HepG2 (cell line): Measurements from ENCODE around the gene DCAF15. TPM values are rescaled to one million over a fixed set of nuclear protein-coding genes. Genes with fewer than 3 reads are reported as not detected.

Experiments used
- ARHGAP35 ChIP-seq: sonication (generic); formaldehyde crosslinking; IDR thresholded peaks from 2 replicates; pipeline ENCODE4 v1.9.0; 2022; ENCODE audit warnings: mild to moderate bottlenecking, inconsistent platforms, moderate library complexity, missing genetic modification reagents, borderline replicate concordance
- ARID4A ChIP-seq: sonication (generic); formaldehyde crosslinking; IDR thresholded peaks from 2 replicates; pipeline ENCODE4 v1.5.0; 2020; ENCODE audit warnings: mild to moderate bottlenecking, missing genetic modification reagents, borderline replicate concordance
- ASH2L ChIP-seq: fragments of 300-600, 200-600 bp; sonication (generic); IDR thresholded peaks from 2 replicates; pipeline ENCODE4 v1.7.0; 2017; ENCODE audit warnings: low read depth, mild to moderate bottlenecking, moderate library complexity, mixed read lengths, low read length; ENCODE audit not compliant: insufficient read length
- ATAD3A ChIP-seq: sonication (generic); formaldehyde crosslinking; IDR thresholded peaks from 2 replicates; pipeline ENCODE4 v1.4.0; 2020; ENCODE audit warnings: missing genetic modification reagents
- CAMTA2 ChIP-seq: sonication (generic); formaldehyde crosslinking; IDR thresholded peaks from 2 replicates; pipeline ENCODE4 v1.4.0; 2020; ENCODE audit warnings: mild to moderate bottlenecking, missing genetic modification reagents, borderline replicate concordance
- CHD4 ChIP-seq: fragments of 200-600 bp; sonication (generic); IDR thresholded peaks from 2 replicates; pipeline ENCODE4 v1.7.0; 2017; ENCODE audit warnings: mild to moderate bottlenecking, low read length, borderline replicate concordance
- HMG20B ChIP-seq: conservative IDR thresholded peaks from 2 replicates; pipeline ENCODE4 v1.6.1; 2016; ENCODE audit warnings: missing genetic modification reagents, missing compliant biosample characterization
- HMGXB4 ChIP-seq, 2 experiments: sonication (generic) in 1 of 2; formaldehyde crosslinking in 1 of 2; IDR thresholded peaks; 2 replicates each; pipeline versions ENCODE4 v1.4.0 to v1.6.1; 2018 to 2020; ENCODE audit warnings: missing genetic modification reagents in 2 of 2, borderline replicate concordance in 1 of 2, low read depth in 1 of 2, mild to moderate bottlenecking in 1 of 2, missing biosample characterization in 1 of 2
- MAZ ChIP-seq, 2 experiments: sonication (generic) in 1 of 2; formaldehyde crosslinking in 1 of 2; IDR thresholded peaks; 2 replicates each; pipeline versions ENCODE4 v1.5.0 to v1.6.1; 2012 to 2020; ENCODE audit warnings: low read depth in 2 of 2, mild to moderate bottlenecking in 2 of 2, borderline replicate concordance in 1 of 2, improper control_type of control experiment in 1 of 2, low read length in 1 of 2, missing genetic modification reagents in 1 of 2, moderate library complexity in 1 of 2
- NCOA2 ChIP-seq: sonication (generic); formaldehyde crosslinking; IDR thresholded peaks from 2 replicates; pipeline ENCODE4 v1.8.0; 2022; ENCODE audit warnings: inconsistent platforms
- PHF21A ChIP-seq: sonication (generic); formaldehyde crosslinking; IDR thresholded peaks from 2 replicates; pipeline ENCODE4 v1.5.0; 2020; ENCODE audit warnings: mild to moderate bottlenecking, missing genetic modification reagents
- RFX1 ChIP-seq: fragments of 450-650 bp; IDR thresholded peaks from 2 replicates; pipeline ENCODE4 v1.6.1; 2017
- TFE3 ChIP-seq: IDR thresholded peaks from 2 replicates; pipeline ENCODE4 v1.6.1; 2016
- ZC3H13 ChIP-seq: sonication (generic); formaldehyde crosslinking; IDR thresholded peaks from 2 replicates; pipeline ENCODE4 v1.8.1; 2023; ENCODE audit warnings: mild to moderate bottlenecking, missing genetic modification reagents, moderate library complexity
- ZFP37 ChIP-seq: sonication (generic); formaldehyde crosslinking; IDR thresholded peaks from 2 replicates; pipeline ENCODE4 v1.4.0; 2020; ENCODE audit warnings: missing genetic modification reagents, borderline replicate concordance
- ZNF30 ChIP-seq: sonication (generic); formaldehyde crosslinking; IDR thresholded peaks from 2 replicates; pipeline ENCODE4 v1.5.0; 2020; ENCODE audit warnings: mild to moderate bottlenecking, missing genetic modification reagents
- ZNF704 ChIP-seq: sonication (generic); formaldehyde crosslinking; IDR thresholded peaks from 2 replicates; pipeline ENCODE4 v1.8.1; 2023; ENCODE audit warnings: mild to moderate bottlenecking, inconsistent platforms, moderate library complexity, missing genetic modification reagents, borderline replicate concordance
- polyA plus RNA-seq, 8 experiments: library from polyadenylated mRNA; depleted of rRNA in 3 of 8; stranded (reverse) in 7 of 8; unstranded in 1 of 8; fragments of >200 nt; fragmentation: Illumina TruSeq in 4 of 8; extraction: Trizol in 4 of 8; gene quantifications; 2 replicates each; pipeline versions ENCODE4 v1.2.1 to v1.2.3, GENCODE V29; 2011 to 2016; ENCODE audit warnings: low read depth in 4 of 8, missing spikeins in 1 of 8, mixed read lengths in 1 of 8; ENCODE audit not compliant: insufficient read depth in 1 of 8
- total RNA-seq, 5 experiments: library from RNA; depleted of rRNA; stranded (reverse); fragments of >200 nt; fragmentation: Illumina TruSeq; extraction: Trizol; gene quantifications; 2 replicates each; pipeline ENCODE4 v1.2.3, GENCODE V29; 2016; ENCODE audit warnings: low read depth in 1 of 5

DCAF15 gene
- total and polyA plus RNA-seq, 2 of the 13 experiments (the other 11 are each of a cell fraction or from before 2014, with no cell fraction given): 13.6 to 14.0 TPM

GRCh38 chr19:14006766-14007562 lies 54.7 kb downstream of the DCAF15 start (continued):
- TF ChIP-seq ARID4A (CRISPR knock-in tag): peak; percentile 75
- peak; percentile 83 to 84; a peak in 3 of 4 replicates for TF ChIP-seq HMGXB4 (CRISPR knock-in tag; IDR thresholded peaks at IDR 0.05; ENCODE audit: borderline replicate concordance in 1 of 2, low read depth in 1 of 2)
- TF ChIP-seq CHD4: peak; percentile 56; the same call in 1 of the 2 replicates
- peak; percentile 72; the same call in 1 of the 2 replicates for TF ChIP-seq ZNF30 (CRISPR knock-in tag)
- peak; percentile 61; the same call in 1 of the 2 replicates for TF ChIP-seq MAZ (IDR thresholded peaks at IDR 0.05; ENCODE audit: borderline replicate concordance, low read depth, low read length)
- TF ChIP-seq MAZ (CRISPR knock-in tag; IDR thresholded peaks at IDR 0.05; ENCODE audit: low read depth): peak; percentile 96
- TF ChIP-seq PHF21A: peak; percentile 51; the same call in 1 of the 2 replicates
- TF ChIP-seq RFX1: no peak
- no peak for TF ChIP-seq CAMTA2
- TF ChIP-seq ASH2L: peak; percentile 66
- TF ChIP-seq HMG20B (CRISPR knock-in tag): peak; percentile 65; the same call in 1 of the 2 replicates
- TF ChIP-seq ATAD3A (CRISPR knock-in tag): 0 out of 2 replicates have a peak, but pooled peaks have one; percentile 81
- peak; percentile 82 for TF ChIP-seq ARHGAP35 (CRISPR knock-in tag)
- TF ChIP-seq ZNF704: no peak
- TF ChIP-seq NCOA2: peak; percentile 26; the same call in 1 of the 2 replicates
- TF ChIP-seq TFE3 (CRISPR knock-in tag): 0 out of 2 replicates have a peak, but pooled peaks have one; percentile 65
- TF ChIP-seq ZC3H13 (CRISPR knock-in tag): 0 out of 2 replicates have a peak, but pooled peaks have one; percentile 85
- TF ChIP-seq ZFP37 (CRISPR knock-in tag): no peak
